ENCODE results near the gene ATG14. TPM values are rescaled to one million over a fixed set of nuclear protein-coding genes. Genes with fewer than 3 reads are reported as not detected.
A peak's percentile ranks its signal among the peaks of the same experiment; 100 is the strongest.
"Not testable (repeated sequence)": the region's sequence is repeated elsewhere in the genome, so short reads cannot be mapped to it uniquely, and the experiment has no call there.

Gene ATG14
- 3.6 and 6.4 TPM in 2 replicates for total RNA-seq (2014; rRNA removed; shearing (Covaris generic); ENCODE audit: low replicate concordance)

DNA sequence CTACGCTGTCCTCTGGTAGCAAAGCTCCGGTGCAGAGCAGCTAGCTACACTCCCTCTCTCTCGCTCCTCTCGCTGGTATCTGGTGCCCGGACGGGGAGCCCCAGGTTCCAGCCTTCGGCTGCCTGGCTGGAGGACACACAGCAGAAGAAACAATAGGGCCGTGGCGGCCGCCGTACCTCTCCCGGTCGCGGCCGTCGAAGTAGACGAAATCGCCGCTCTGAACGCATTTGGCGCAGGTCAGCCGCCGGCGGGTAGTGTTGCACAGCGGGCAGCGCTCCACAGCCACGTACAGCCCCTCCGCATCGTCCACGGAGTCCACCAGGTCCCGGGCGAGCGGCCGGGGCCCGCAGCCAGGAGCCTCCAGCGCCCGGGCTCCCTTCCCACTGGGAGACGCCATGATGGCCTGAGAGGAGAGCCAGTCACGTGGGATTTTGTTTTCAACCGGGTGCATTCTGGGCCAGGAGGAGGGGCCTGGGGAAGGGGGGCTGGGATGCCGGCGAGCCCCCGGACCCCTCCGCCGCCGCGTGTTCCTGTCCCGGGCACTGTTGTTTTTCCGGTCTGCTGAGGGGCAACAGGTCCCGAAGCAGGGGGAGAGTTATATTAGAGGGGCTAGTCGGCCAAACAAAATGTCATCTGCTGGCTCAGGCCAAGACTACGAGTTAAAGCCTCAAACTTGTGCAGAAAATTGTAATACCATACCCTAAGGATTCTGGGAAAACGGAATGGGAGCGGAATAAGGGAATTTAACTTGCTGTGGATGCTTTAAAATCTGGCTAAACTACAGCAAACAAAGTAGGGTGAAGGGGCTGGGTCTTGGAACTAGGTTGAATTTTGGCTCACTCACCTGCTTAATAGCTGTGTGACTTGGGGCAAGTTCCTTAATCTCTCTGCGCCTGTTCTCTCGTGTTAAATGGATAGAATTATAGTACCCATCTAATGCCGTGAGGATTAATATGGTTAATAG, at the start of gene ATG14:
Gene ATG14, minus strand, starts transcription at position 405 of the 964 bp plus-strand sequence. Its CDS starts 8 bp downstream, at position 397.
- peak; percentile 81 for DNase-seq
- peak within 1 kb of the TSS; percentile 93 for H3K4me3 ChIP-seq
- H3K9me3 ChIP-seq: no peaks in the 10 kb centered on the region
- H3K36me3 ChIP-seq: no peaks in the 10 kb centered on the region
- no peaks in the 10 kb centered on the region for H3K27me3 ChIP-seq

- H3K36me3 ChIP-seq: no peaks in the 10 kb centered on the region
- no peaks in the 10 kb centered on the region for H3K9me3 ChIP-seq
- no peaks in the 10 kb centered on the region for H3K27me3 ChIP-seq
- H3K4me3 ChIP-seq: no peak overlapping the region
- DNase-seq: no peak
Observed at GRCh38 chr14:55458800-55459515, 47.3 kb upstream of the ATG14 start.

DNA sequence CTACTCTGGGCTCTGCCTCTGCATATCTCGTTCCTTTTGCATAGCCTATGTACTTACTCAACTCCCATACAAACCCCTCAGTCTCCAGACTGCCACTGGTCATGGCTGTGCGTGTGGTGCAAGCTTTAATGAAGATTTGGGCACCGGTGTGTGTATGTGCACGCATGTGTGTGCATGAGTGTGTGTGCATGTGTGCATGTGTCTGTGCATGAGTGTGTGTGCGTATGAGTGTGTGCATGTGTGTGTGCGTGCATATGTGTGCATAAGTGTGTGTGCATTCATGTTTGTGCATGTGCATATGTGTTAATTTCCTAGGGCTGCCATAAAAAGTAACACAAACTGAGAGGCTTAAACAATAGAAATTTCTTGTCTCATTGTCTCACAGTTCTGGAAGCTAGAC, 45.9 kb upstream of the ATG14 start:
- Histone ChIP-seq H3K36me3 (no peaks in the 10 kb centered on the region), H3K27me3 (no peaks in the 10 kb centered on the region), H3K9me3 (no peaks in the 10 kb centered on the region), H3K4me3 (no peak overlapping the region)
- DNase-seq: no peak

GRCh38 chr14:55456411-55456810, 44.8 kb upstream of the ATG14 start:
- not testable (repeated sequence) for DNase-seq

GRCh38 chr14:55454264-55455002, 42.8 kb upstream of the ATG14 start:
- no peaks in the 10 kb centered on the region for H3K9me3 ChIP-seq
- H3K4me3 ChIP-seq: no peak overlapping the region
- no peaks in the 10 kb centered on the region for H3K27me3 ChIP-seq
- no peaks in the 10 kb centered on the region for H3K36me3 ChIP-seq
- DNase-seq: peak; percentile 25

More at GRCh38 chr14:55456411-55456810, 44.8 kb upstream of the ATG14 start:
- not testable (repeated sequence) for H3K36me3 ChIP-seq, H3K27me3 ChIP-seq, H3K9me3 ChIP-seq, H3K4me3 ChIP-seq

DNA sequence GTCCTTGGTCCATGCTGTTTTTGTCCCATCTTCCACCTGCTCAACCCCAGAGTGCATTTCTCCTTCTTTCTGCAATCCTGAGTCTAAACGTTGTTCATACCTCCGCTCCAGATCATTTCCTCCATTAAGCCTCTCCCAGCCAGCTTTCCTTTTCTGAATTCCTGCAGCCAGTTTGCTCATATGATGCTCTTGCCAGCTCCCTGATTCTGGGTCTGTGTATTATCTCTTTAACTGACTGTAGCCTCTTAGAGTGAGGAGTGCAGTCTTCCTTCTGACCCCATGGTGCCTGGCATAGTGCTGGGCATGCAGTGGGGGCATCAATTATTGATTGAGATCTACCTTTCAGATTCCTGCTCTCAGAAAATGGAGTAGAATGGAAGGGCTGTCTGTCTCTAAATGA, 40.3 kb upstream of the ATG14 start:
- no peaks in the 10 kb centered on the region for H3K9me3 ChIP-seq
- H3K27me3 ChIP-seq: no peaks in the 10 kb centered on the region
- no peak overlapping the region for H3K4me3 ChIP-seq
- DNase-seq: no peak
- no peaks in the 10 kb centered on the region for H3K36me3 ChIP-seq

DNA sequence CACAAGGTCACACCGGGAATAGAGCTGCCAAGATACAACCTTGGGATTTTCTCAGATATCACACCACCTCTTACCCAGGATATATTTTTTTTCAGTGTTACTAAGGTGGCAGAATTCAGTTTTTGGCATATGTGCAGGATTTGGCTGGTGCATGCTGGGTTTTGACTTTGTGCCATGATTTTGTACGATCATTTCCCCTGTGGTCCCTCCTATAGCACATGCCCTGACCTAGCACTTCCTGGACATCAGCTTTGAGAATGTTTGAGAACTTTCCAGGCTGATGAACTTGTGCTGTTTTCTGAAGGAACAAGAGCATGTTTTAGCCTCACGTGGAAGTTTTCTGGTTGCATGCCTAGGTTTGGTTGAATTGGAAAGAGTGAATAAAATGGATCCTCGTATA, 39.8 kb upstream of the ATG14 start:
- Histone ChIP-seq H3K9me3 (no peaks in the 10 kb centered on the region), H3K36me3 (no peaks in the 10 kb centered on the region), H3K4me3 (no peak overlapping the region), H3K27me3 (no peaks in the 10 kb centered on the region)
- peak; percentile 23 for DNase-seq

GRCh38 chr14:55450987-55451386, 39.4 kb upstream of the ATG14 start:
- no peak overlapping the region for H3K4me3 ChIP-seq
- H3K9me3 ChIP-seq: no peaks in the 10 kb centered on the region
- no peaks in the 10 kb centered on the region for H3K36me3 ChIP-seq
- no peaks in the 10 kb centered on the region for H3K27me3 ChIP-seq
- DNase-seq: no peak

GRCh38 chr14:55450539-55450938, 38.9 kb upstream of the ATG14 start:
- Histone ChIP-seq H3K27me3 (no peaks in the 10 kb centered on the region), H3K9me3 (no peaks in the 10 kb centered on the region), H3K4me3 (no peak overlapping the region), H3K36me3 (no peaks in the 10 kb centered on the region)
- DNase-seq: no peak

- H3K4me3 ChIP-seq: no peak overlapping the region
- H3K27me3 ChIP-seq: no peaks in the 10 kb centered on the region
- no peak for DNase-seq
- H3K36me3 ChIP-seq: no peaks in the 10 kb centered on the region
- no peaks in the 10 kb centered on the region for H3K9me3 ChIP-seq
Observed at GRCh38 chr14:55450124-55450523, 38.5 kb upstream of the ATG14 start.

GRCh38 chr14:55449116-55449515, 37.5 kb upstream of the ATG14 start:
- DNase-seq: no peak
- Histone ChIP-seq H3K4me3 (no peak overlapping the region), H3K36me3 (no peaks in the 10 kb centered on the region), H3K9me3 (no peaks in the 10 kb centered on the region), H3K27me3 (no peaks in the 10 kb centered on the region)

DNA sequence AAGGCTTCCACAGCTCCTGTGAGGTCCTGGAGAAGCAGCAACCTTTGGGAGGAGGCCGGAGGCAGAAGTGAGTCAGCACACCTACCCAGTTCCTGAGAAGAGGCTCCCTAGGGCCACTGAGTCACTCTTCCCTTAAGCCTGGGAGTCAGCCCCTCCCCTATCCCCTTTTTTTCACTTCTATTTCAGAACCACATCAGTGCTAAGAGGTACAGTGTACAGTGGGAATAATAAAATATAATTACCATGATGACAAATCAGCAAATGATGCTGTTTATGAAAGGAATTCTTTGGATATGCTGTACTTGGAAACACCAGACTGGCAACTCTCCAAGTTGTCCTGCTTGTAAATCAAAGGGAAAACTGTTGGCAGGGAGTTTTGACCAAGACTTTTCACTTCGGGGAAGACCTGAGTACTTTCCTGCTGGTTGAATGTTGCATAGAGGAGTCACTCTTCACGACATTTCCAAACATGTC, 36.5 kb upstream of the ATG14 start:
- Histone ChIP-seq H3K27me3 (no peaks in the 10 kb centered on the region), H3K36me3 (no peaks in the 10 kb centered on the region), H3K9me3 (no peaks in the 10 kb centered on the region), H3K4me3 (no peak overlapping the region)
- DNase-seq: peak; percentile 87

- H3K27me3 ChIP-seq: no peaks in the 10 kb centered on the region
- H3K36me3 ChIP-seq: no peaks in the 10 kb centered on the region
- DNase-seq: no peak
- H3K4me3 ChIP-seq: no peak overlapping the region
- H3K9me3 ChIP-seq: no peaks in the 10 kb centered on the region
Observed at GRCh38 chr14:55446833-55447232, 35.2 kb upstream of the ATG14 start.

GRCh38 chr14:55446127-55446736, 34.6 kb upstream of the ATG14 start:
- H3K27me3 ChIP-seq: no peaks in the 10 kb centered on the region
- H3K9me3 ChIP-seq: no peaks in the 10 kb centered on the region
- H3K4me3 ChIP-seq: no peak overlapping the region
- no peaks in the 10 kb centered on the region for H3K36me3 ChIP-seq
- DNase-seq: peak; percentile 29

- Histone ChIP-seq H3K4me3 (no peak overlapping the region), H3K36me3 (no peaks in the 10 kb centered on the region), H3K27me3 (no peaks in the 10 kb centered on the region), H3K9me3 (no peaks in the 10 kb centered on the region)
- DNase-seq: no peak
Observed at GRCh38 chr14:55441286-55441685, 29.7 kb upstream of the ATG14 start.

GRCh38 chr14:55440385-55440784, 28.8 kb upstream of the ATG14 start, which contains the start of gene TBPL2:
TSS of gene TBPL2 (minus strand) at chr14:55440616. CDS start at chr14:55440449, 167 bp downstream.
- DNase-seq: no peak
- no peaks in the 10 kb centered on the region for H3K27me3 ChIP-seq
- H3K36me3 ChIP-seq: no peaks in the 10 kb centered on the region
- no peaks in the 10 kb centered on the region for H3K9me3 ChIP-seq
- no peak within 1 kb of the TSS for H3K4me3 ChIP-seq
